ENCODE results near the gene WDFY4.

DNA sequence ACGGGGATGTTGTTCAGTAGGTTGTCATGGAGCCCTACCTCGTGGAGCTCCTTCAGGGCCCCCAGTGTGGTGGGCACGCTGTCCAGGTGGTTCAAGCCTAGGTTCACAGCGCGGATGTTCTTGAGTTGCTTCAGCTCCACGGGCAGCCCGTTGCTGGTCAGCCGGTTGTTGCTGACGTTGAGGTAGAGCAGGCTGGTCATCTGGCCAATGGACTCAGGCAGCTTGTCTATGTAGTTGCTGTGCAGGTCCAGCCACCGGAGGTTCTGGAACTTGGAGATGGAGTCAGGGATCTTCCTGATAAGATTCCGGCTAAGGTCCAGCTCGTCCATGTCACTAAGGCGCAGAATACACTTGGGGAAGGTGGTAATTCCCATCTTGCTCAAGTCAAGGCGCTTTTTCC is 229.0 kb downstream of the WDFY4 start:
- TF ChIP-seq CTCF (IDR thresholded peaks at IDR 0.05; ENCODE audit: poor library complexity, severe bottlenecking) (no peak), EP300 (conservative IDR thresholded peaks at IDR 0.05; ENCODE audit: poor library complexity, severe bottlenecking) (no peak), EZH2 (IDR thresholded peaks at IDR 0.05; ENCODE audit: borderline replicate concordance, insufficient read depth, low read length, poor library complexity, severe bottlenecking) (no peak), RAD21 (conservative IDR thresholded peaks at IDR 0.05) (no peak), POLR2AphosphoS5 (IDR thresholded peaks at IDR 0.05) (no peak), SMC3 (conservative IDR thresholded peaks at IDR 0.05; ENCODE audit: poor library complexity) (no peak), TAF1 (IDR thresholded peaks at IDR 0.05; ENCODE audit: low read depth) (no peak), MXI1 (conservative IDR thresholded peaks at IDR 0.05; ENCODE audit: poor library complexity, severe bottlenecking) (no peak)
- TF ChIP-seq, protein P1, sequence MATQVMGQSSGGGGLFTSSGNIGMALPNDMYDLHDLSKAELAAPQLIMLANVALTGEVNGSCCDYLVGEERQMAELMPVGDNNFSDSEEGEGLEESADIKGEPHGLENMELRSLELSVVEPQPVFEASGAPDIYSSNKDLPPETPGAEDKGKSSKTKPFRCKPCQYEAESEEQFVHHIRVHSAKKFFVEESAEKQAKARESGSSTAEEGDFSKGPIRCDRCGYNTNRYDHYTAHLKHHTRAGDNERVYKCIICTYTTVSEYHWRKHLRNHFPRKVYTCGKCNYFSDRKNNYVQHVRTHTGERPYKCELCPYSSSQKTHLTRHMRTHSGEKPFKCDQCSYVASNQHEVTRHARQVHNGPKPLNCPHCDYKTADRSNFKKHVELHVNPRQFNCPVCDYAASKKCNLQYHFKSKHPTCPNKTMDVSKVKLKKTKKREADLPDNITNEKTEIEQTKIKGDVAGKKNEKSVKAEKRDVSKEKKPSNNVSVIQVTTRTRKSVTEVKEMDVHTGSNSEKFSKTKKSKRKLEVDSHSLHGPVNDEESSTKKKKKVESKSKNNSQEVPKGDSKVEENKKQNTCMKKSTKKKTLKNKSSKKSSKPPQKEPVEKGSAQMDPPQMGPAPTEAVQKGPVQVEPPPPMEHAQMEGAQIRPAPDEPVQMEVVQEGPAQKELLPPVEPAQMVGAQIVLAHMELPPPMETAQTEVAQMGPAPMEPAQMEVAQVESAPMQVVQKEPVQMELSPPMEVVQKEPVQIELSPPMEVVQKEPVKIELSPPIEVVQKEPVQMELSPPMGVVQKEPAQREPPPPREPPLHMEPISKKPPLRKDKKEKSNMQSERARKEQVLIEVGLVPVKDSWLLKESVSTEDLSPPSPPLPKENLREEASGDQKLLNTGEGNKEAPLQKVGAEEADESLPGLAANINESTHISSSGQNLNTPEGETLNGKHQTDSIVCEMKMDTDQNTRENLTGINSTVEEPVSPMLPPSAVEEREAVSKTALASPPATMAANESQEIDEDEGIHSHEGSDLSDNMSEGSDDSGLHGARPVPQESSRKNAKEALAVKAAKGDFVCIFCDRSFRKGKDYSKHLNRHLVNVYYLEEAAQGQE (IDR thresholded peaks at IDR 0.05; ENCODE audit: borderline replicate concordance), result no peak
